Uterus (tissue), 2 donors: ENCODE measurements around the gene ARHGDIB.

Experiments
- CTCF ChIP-seq, 4 experiments: fragments of 200-600 bp in 2 of 4; fragments of 450-650 bp in 2 of 4; sonication (generic) in 2 of 4; IDR thresholded peaks; one replicate each; pipeline ENCODE4 v1.5.1; 2016 to 2019; ENCODE audit warnings: antibody characterized with exemption in 4 of 4, mild to moderate bottlenecking in 2 of 4, moderate library complexity in 1 of 4
- POLR2A ChIP-seq, 2 donors: fragments of 450-650 bp; IDR thresholded peaks; one replicate each; pipeline ENCODE4 v1.6.1; 2016; ENCODE audit warnings: antibody characterized with exemption in 2 of 2, mild to moderate bottlenecking in 1 of 2, moderate library complexity in 1 of 2

DNA sequence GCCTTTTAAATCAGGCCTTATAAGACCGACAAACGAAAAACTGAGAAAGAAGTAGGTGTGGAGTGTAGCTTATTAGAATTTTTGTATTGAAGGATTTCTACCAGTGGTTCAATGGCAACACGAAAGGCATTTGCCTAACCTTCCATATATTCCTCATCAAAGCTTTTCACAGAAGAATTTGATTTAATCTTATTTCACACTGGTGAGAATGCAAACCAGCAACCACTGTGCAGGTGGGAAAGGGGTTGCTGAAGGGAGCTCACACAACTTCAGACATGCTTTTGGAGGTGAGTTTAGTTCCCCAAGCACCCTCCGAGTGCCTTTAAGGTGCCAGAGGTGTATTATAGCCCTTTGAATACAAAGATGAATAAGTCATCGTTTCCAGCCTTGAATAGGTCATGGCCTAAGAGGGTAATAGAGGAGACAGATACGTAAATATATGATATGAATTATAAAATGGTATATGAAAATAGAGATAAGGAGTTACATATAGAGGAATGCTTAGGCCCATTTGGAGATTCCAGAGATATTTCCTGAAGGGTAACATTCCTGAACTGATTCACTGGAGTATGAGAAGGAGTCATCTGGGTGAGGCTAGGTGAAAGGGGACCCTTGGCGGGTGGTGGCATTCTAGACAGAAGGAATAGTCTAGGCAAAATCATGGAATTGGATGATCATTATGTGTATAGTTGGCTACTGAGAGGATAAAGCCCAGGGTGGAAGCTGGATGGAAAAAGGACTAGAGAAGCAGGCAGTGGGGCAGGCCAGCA is 29.4 kb downstream of the ARHGDIB start:
- TF ChIP-seq CTCF (IDR thresholded peaks at IDR 0.05) (no peak), POLR2A (IDR thresholded peaks at IDR 0.05) (no peak)
